Hindlimb muscle (tissue), 1 donor: Measurements from ENCODE around the gene TSGA10. TPM values are rescaled to one million over a fixed set of nuclear protein-coding genes. Genes with fewer than 3 reads are reported as not detected.
"Not testable (repeated sequence)": the region's sequence is repeated elsewhere in the genome, so short reads cannot be mapped to it uniquely, and the experiment has no call there.

ENCODE experiments used
- DNase-seq: peaks from one replicate; pipeline ENCODE4 v3.0.0-alpha.2; 2013
- polyA plus RNA-seq: library from polyadenylated mRNA; unstranded; fragments of 120-200 nt; gene quantifications from one replicate; pipeline ENCODE4 v1.2.1, GENCODE V29; 2013; ENCODE audit not compliant: insufficient read length

Gene TSGA10
- polyA plus RNA-seq, 1 donor: 2.7 TPM

GRCh38 chr2:99072551-99072950 is 82.2 kb downstream of the TSGA10 start:
- DNase-seq: no peak

- DNase-seq: no peak
Observed at GRCh38 chr2:99067871-99068625, 86.7 kb downstream of the TSGA10 start.

- DNase-seq: peak; percentile 15
Observed at GRCh38 chr2:99066075-99066958, 88.4 kb downstream of the TSGA10 start.

- not testable (repeated sequence) for DNase-seq
Observed at GRCh38 chr2:99049187-99049586, 105.6 kb downstream of the TSGA10 start.

GRCh38 chr2:99040736-99041300 is 113.9 kb downstream of the TSGA10 start:
- not testable (repeated sequence) for DNase-seq

GRCh38 chr2:99035920-99036319 is 118.8 kb downstream of the TSGA10 start:
- no peak for DNase-seq

- DNase-seq: no peak
Observed at GRCh38 chr2:99032786-99033185, 122.0 kb downstream of the TSGA10 start.

- DNase-seq: no peak
Observed at GRCh38 chr2:99032001-99032400, 122.7 kb downstream of the TSGA10 start.

- no peak for DNase-seq
Observed at GRCh38 chr2:99031481-99031880, 123.3 kb downstream of the TSGA10 start.

GRCh38 chr2:99028558-99028957 is 126.2 kb downstream of the TSGA10 start:
- no peak for DNase-seq

- DNase-seq: no peak
Observed at GRCh38 chr2:99027856-99028255, 126.9 kb downstream of the TSGA10 start.

GRCh38 chr2:99000708-99001107 is 154.0 kb downstream of the TSGA10 start:
- no peak for DNase-seq

GRCh38 chr2:98988695-98989094 is 166.0 kb downstream of the TSGA10 start:
- not testable (repeated sequence) for DNase-seq

GRCh38 chr2:98985905-98986666 is 168.7 kb downstream of the TSGA10 start:
- DNase-seq: no peak

GRCh38 chr2:98975611-98976010 is 179.1 kb downstream of the TSGA10 start:
- no peak for DNase-seq

- no peak for DNase-seq
Observed at GRCh38 chr2:98972582-98973167, 182.1 kb downstream of the TSGA10 start.

- no peak for DNase-seq
Observed at GRCh38 chr2:98959810-98960507, 194.8 kb downstream of the TSGA10 start.

- no peak for DNase-seq
Observed at GRCh38 chr2:98952966-98953365, 201.8 kb downstream of the TSGA10 start.

GRCh38 chr2:98948956-98949739 is 205.6 kb downstream of the TSGA10 start:
- DNase-seq: no peak

- no peak for DNase-seq
Observed at GRCh38 chr2:98947554-98947953, 207.2 kb downstream of the TSGA10 start.
